ACC112 (cell line): ENCODE measurements around the gene TUBA1B.

Experiments
- H2AFZ ChIP-seq: fragments of 200-600 bp; sonication (generic); one replicate; pipeline ENCODE4 v1.6.0; 2017; ENCODE audit warnings: antibody characterized with exemption, low read length; ENCODE audit not compliant: unreplicated experiment
- H3K27ac ChIP-seq: fragments of 200-600 bp; sonication (generic); 2 replicates; pipeline ENCODE4 v1.5.1; 2014; ENCODE audit warnings: low read depth, mild to moderate bottlenecking, antibody characterized with exemption, low read length, moderate library complexity
- H3K27me3 ChIP-seq: fragments of 200-600 bp; sonication (generic); 2 replicates; pipeline ENCODE4 v1.6.1; 2014; ENCODE audit warnings: mild to moderate bottlenecking, antibody characterized with exemption, low read length, moderate library complexity, mixed read lengths; ENCODE audit not compliant: insufficient read depth
- H3K36me3 ChIP-seq: fragments of 200-600 bp; sonication (generic); 2 replicates; pipeline ENCODE4 v1.6.1; 2016; ENCODE audit warnings: mild to moderate bottlenecking, antibody characterized with exemption, low read length, moderate library complexity, mixed read lengths; ENCODE audit not compliant: insufficient read depth
- H3K4me1 ChIP-seq: fragments of 200-600 bp; sonication (generic); one replicate; pipeline ENCODE4 v1.6.1; 2016; ENCODE audit warnings: low read length, mixed read lengths; ENCODE audit not compliant: insufficient read depth, unreplicated experiment, control insufficient read depth
- H3K4me3 ChIP-seq: fragments of 200-600 bp; sonication (generic); 2 replicates; pipeline ENCODE4 v1.5.1; 2014; ENCODE audit warnings: mild to moderate bottlenecking, low read depth, low read length
- H3K79me2 ChIP-seq: fragments of 200-600 bp; sonication (generic); one replicate; pipeline ENCODE4 v1.6.0; 2016; ENCODE audit warnings: low read length; ENCODE audit not compliant: control insufficient read depth, unreplicated experiment, insufficient read depth

Gene TUBA1B

DNA sequence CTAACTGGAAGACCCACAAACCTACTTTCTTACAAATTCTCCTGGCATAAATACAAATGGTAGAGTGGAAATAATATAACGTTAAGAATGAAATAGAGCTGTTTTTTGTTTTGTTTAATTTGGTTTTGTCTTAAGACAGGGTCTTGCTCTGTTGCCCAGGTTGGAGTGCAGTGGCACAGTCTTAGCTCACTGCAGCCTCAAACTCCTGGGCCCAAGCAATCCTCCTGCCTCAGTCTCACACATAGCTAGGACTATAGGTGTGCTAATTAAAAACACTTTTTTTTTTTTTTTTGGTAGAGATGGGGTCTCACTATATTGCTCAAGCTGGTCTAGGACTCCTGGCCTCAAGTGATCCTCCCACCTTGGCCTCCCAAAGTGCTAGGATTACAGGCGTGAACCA is 32.5 kb downstream of the TUBA1B start:
- Histone ChIP-seq H3K27ac (no peak overlapping the region), H3K4me3 (no peak overlapping the region), H3K79me2 (no peaks in the 10 kb centered on the region), H3K4me1 (peaks cover 14% of the 10 kb centered on the region), H2AFZ (no peak overlapping the region), H3K36me3 (peaks cover 3% of the 10 kb centered on the region; the same call in 1 of the 2 replicates), H3K27me3 (peaks cover 15% of the 10 kb centered on the region)

DNA sequence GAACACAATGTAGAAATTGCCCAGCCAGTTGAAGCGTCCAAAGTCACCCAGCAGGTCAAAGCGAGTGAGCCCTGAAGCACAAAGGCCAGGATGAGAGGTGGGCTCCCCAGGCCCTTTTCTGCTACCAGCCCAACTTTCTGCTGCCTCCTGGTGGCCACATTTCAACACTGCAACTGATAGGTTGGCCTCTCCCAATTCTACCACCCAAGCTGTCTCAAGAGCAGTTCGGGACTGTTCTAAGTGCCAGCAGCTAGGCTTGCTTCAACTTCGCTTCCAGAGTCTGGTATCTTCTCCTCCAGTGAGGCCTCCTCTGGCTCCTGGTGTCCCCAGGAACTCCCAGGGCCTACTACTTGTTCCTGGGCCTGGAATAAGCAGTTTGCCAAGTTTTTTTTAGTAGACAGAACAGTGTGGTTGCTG is 33.2 kb downstream of the TUBA1B start:
- Histone ChIP-seq H3K4me1 (peaks cover 14% of the 10 kb centered on the region), H3K36me3 (no peaks in the 10 kb centered on the region; the same call in 1 of the 2 replicates), H2AFZ (no peak overlapping the region), H3K79me2 (no peaks in the 10 kb centered on the region), H3K4me3 (no peak overlapping the region), H3K27ac (no peak overlapping the region), H3K27me3 (peaks cover 22% of the 10 kb centered on the region)

DNA sequence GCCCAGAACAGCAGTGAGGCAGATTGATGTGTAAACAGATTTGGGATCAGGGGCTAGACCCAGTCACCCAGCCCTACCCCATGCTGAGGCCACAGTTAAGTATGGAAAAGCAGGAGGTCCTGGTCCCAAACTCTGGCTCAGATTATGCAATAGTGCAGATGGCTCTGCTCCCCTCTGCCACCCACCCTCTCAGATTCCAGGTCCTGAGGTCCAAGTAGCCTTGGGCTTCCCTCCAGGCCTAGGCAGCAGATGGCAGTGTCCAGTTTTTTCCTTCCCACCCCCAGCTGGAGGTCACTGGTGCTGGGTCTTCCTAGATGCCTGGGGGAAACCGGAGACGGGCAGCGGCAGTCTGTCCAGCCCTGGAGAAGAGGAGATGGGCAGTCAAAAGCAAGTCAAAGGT is 33.8 kb downstream of the TUBA1B start:
- Histone ChIP-seq H3K4me1 (peaks cover 18% of the 10 kb centered on the region), H3K4me3 (no peak overlapping the region), H2AFZ (no peak overlapping the region), H3K27ac (no peak overlapping the region), H3K36me3 (no peaks in the 10 kb centered on the region; the same call in 1 of the 2 replicates), H3K79me2 (no peaks in the 10 kb centered on the region), H3K27me3 (peaks cover 28% of the 10 kb centered on the region)

DNA sequence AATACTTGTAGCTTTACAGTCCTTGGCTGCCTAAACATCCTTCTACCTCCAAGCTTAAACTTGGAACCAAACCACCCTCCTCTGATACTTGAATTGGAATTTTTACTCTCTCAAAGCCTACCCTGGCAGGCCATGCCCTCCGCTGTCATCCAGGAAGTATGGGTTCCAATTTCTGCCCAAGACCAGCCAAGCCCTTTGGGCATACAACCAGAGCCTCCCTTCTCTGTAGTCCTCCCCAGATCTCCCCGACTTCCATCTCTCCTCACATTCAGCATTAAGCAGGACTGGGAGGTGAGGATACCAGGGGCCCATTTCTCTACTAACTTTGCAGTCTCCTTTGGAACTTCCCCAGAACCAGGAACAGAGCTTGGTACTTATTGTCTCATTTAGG is 36.2 kb downstream of the TUBA1B start:
- Histone ChIP-seq H3K36me3 (no peaks in the 10 kb centered on the region; the same call in 1 of the 2 replicates), H3K4me3 (no peak overlapping the region), H3K79me2 (no peaks in the 10 kb centered on the region), H2AFZ (no peak overlapping the region), H3K27me3 (peaks cover 47% of the 10 kb centered on the region), H3K4me1 (peaks cover 23% of the 10 kb centered on the region), H3K27ac (no peak overlapping the region)

DNA sequence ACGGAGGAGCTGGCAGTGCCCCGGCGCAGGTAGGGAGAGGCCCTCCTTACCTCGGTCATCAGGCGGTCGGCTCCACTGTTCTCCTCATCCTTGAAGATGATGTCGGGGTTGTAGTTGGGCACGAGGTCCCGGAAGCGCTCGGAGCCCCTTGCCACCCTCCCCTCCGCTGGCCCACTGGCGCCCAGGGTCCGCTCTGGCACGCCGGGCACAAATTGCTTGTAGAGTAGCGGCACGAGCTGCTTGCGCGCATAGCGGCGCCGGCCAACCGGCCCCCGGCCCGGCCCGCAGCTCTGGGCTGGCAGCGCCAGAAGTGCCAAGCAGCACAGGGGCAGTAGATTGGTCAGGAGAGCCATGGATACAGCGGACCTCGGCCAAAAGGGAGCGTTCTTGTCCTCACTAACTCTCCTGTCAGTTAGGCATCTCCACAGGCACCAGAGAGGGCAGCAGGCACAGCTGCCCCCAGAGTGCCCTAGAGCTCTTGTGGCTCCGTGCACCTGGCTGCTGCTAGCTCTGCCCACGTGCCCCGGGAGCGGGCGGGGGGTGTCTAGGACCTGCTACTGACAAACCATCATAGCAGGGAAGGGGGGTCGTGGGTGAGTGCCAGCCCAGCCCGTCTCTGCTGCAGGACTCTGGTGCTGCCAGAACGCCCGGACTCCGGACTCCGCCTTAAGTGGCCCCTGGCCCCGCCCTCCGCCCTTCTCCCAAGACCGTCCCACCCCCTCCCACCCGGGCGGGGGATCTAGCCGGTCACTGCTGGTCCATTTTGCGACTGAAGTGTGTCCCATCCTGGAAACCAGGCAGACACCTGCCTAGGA is 36.8 kb downstream of the TUBA1B start, which contains the start of gene DHH:
Gene DHH, minus strand, starts transcription at position 642 of the 815 bp plus-strand sequence. Its CDS starts 289 bp downstream, at position 353.
- Histone ChIP-seq H3K36me3 (no peaks in the 10 kb centered on the region; the same call in 1 of the 2 replicates), H3K4me1 (peaks cover 26% of the 10 kb centered on the region), H3K27ac (no peak within 1 kb of the TSS), H3K27me3 (peaks cover 48% of the 10 kb centered on the region), H3K79me2 (no peaks in the 10 kb centered on the region), H3K4me3 (peak within 1 kb of the TSS; percentile 45; the same call in 1 of the 2 replicates), H2AFZ (no peak within 1 kb of the TSS)

DNA sequence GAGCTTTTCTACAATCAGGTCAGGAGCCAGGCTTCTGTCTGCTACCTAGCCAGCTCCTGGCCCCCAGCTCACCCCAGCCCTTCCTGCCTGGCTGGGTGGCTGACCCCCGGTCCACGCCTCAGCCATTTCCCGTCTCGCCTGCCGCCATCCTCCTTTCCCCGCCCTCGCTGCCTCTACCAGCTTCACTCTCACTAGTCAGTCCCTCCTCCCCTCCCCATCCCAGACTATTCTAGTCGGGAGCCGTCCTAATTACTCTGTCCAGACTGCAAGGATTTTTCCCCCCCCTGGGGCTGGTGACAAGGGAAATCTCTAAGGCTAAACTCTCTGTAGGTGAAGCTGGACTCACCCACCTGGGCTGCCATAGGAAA is 37.4 kb downstream of the TUBA1B start:
- peaks cover 26% of the 10 kb centered on the region for H3K4me1 ChIP-seq
- H3K36me3 ChIP-seq = no peaks in the 10 kb centered on the region; the same call in 1 of the 2 replicates
- no peak overlapping the region for H3K27ac ChIP-seq
- H3K79me2 ChIP-seq = no peaks in the 10 kb centered on the region
- H3K4me3 ChIP-seq = peak overlapping the region; percentile 45; the same call in 1 of the 2 replicates
- H2AFZ ChIP-seq = no peak overlapping the region
- H3K27me3 ChIP-seq = peaks cover 53% of the 10 kb centered on the region

DNA sequence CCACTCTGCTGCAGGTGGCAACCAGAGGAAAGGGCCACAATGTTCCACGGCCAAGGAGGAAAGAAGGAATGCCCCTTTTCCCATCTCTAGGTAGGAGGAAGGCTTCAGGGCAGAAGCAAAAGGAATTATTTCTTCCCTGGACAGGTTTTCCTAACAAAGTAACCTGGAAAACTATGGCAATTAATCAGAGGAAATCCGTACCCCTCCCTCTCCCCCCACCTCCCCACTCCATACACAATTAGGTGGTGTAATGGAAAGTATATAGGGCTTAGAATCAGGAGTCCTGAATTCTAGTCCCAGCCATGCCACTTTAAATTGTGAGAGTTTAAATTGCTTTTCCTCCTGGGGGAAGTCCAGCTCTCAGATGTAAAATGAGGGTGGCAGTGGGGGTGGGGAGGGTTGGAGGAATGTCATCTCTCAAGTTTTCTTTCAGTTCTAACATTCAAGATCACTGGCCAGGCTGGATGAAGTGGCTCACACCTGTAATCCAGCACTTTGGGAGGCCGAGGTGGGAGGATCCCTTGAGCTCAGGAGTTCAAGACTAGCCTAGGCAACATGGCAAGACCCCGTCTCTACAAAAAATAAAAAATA is 38.3 kb downstream of the TUBA1B start:
- Histone ChIP-seq H3K27ac (no peak overlapping the region), H3K79me2 (no peaks in the 10 kb centered on the region), H3K4me3 (no peak overlapping the region), H3K36me3 (no peaks in the 10 kb centered on the region; the same call in 1 of the 2 replicates), H2AFZ (no peak overlapping the region), H3K4me1 (peaks cover 26% of the 10 kb centered on the region), H3K27me3 (peaks cover 55% of the 10 kb centered on the region)

DNA sequence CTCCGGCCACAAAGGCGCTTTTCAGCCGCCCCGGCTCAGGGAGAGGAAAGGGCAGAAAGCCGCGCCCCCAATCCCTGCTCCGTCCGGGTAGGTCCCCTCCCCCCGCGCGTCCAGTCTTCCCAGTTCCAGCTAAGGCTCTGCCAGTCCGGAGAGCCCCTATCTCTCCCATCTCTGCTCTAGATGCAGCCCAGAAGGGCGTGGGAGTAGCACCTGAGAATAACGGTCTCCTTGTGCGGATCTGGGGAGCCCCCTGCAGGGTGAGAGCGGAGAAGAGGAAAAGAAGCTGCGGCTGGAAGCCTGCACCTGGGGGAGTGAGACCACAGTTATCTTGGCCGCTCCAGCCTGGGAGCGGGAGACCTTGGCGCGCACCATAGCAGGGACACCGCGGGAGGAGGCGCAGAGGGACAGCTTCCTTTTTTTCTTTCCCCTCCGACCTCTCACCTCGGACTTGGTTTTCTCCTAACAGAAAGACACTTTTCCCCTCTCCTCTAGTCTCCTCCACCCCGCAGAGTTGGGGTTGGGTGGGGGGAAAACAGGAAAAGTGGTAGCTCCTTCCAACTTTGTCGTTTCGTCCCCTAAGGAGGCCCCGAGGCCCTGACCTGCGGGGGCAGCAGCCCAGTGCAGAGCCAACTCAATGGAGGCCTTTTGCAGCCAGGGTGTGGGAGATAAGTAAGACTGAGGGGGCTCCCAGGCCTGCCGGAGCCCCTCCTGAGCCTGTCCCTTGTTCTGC is 38.9 kb downstream of the TUBA1B start:
- Histone ChIP-seq H2AFZ (no peak overlapping the region), H3K27ac (no peak overlapping the region), H3K79me2 (no peaks in the 10 kb centered on the region), H3K36me3 (no peaks in the 10 kb centered on the region; the same call in 1 of the 2 replicates), H3K27me3 (peaks cover 55% of the 10 kb centered on the region), H3K4me1 (peaks cover 26% of the 10 kb centered on the region), H3K4me3 (peak overlapping the region; percentile 66)

DNA sequence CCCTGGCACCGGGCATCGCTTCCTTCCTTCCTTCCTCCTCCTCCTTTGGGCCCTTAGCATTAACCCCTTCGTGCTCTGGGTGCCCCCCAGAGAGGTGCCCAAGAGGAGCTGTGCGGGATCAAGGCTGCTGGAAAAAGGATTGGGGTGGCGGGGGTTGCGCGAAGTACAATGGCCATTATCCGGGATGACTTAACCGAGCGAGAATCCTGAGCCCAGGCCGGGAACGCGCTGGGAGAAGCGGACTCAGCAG is 39.4 kb downstream of the TUBA1B start:
- Histone ChIP-seq H3K79me2 (no peaks in the 10 kb centered on the region), H3K27ac (no peak overlapping the region), H3K4me1 (peaks cover 26% of the 10 kb centered on the region), H2AFZ (no peak overlapping the region), H3K27me3 (peaks cover 55% of the 10 kb centered on the region), H3K4me3 (peak overlapping the region; percentile 66), H3K36me3 (no peaks in the 10 kb centered on the region)

DNA sequence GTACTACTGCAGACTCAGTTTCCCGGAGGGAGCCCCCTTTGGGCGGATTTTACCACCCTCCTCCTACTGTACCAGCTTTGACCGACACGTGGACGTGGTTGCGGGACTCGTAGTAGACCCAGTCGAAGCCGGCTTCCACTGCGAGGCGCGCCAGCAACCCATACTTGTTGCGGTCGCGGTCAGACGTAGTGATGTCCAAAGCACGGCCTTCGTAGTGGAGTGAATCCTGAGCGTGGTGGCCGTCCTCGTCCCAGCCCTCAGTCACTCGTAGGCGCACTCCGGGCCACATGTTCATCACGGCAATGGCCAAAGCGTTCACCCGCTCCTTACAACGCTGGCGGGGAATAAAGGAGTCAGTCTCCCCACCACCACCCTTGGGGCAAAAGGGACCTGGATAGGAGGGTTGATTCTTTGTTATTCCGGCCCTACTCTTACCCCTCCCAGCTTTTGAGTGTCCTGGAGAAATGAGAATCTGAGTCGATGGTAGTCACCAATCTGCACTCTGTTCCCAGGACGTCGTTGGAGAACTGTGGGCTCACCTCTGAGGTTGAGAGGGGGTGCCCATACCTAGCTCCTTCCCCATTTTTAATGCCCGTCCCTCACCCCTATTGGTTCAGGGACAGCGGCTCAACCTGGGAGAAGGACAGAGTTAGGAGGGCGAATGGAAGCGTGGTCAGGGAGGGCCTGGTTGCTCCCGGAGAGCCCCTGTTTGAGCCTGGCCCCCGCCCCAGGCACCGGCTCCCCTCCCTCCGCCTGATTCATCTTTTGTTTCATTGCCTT is 39.9 kb downstream of the TUBA1B start:
- no peak overlapping the region for H2AFZ ChIP-seq

More for the DNA sequence above, 39.9 kb downstream of the TUBA1B start:
- no peak overlapping the region for H3K27ac ChIP-seq
- H3K36me3 ChIP-seq = no peaks in the 10 kb centered on the region
- H3K79me2 ChIP-seq = no peaks in the 10 kb centered on the region
- H3K4me3 ChIP-seq = no peak overlapping the region
- peaks cover 26% of the 10 kb centered on the region for H3K4me1 ChIP-seq
- H3K27me3 ChIP-seq = peaks cover 55% of the 10 kb centered on the region
